ENCODE data around the gene TJP2.

Gene TJP2

DNA sequence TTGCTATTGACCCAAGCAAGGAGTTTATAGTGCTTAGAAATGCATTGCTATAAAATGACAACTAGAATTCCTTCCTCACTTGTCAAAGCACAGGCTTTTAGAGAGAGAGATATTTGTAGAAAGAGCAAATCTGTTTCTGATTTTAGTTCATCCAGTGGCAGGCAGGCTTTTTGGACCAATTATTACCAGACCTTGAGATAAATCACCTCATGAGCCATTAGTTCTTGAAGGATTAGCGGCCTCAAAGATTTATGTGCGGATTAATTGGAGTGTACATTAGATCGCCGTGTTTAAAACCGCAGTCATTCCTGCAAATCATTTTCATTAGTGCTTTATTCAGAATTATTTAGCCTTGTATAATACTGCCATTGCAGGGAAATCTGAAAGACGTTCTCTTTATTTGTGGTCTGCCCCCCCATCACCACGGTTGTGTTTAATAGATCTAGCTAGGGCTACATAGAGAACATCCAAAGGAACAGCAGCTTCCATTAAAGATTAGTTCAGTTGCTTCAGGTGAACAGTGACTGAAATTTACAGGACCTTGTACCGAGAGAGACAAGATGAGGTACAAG, 28.8 kb upstream of the TJP2 start:
- ChIA-PET CTCF (interaction anchor here (0.9 to 1.4 kb wide), 2 partner anchors 8 to 9 kb away, joined by 3 read pairs; no protein-coding TSS in a partner anchor), POLR2A (no interaction called here)
- DNase-seq (ENCODE audit: extremely low spot score): no peak
- TF ChIP-seq, protein P1, sequence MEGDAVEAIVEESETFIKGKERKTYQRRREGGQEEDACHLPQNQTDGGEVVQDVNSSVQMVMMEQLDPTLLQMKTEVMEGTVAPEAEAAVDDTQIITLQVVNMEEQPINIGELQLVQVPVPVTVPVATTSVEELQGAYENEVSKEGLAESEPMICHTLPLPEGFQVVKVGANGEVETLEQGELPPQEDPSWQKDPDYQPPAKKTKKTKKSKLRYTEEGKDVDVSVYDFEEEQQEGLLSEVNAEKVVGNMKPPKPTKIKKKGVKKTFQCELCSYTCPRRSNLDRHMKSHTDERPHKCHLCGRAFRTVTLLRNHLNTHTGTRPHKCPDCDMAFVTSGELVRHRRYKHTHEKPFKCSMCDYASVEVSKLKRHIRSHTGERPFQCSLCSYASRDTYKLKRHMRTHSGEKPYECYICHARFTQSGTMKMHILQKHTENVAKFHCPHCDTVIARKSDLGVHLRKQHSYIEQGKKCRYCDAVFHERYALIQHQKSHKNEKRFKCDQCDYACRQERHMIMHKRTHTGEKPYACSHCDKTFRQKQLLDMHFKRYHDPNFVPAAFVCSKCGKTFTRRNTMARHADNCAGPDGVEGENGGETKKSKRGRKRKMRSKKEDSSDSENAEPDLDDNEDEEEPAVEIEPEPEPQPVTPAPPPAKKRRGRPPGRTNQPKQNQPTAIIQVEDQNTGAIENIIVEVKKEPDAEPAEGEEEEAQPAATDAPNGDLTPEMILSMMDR (IDR thresholded peaks at IDR 0.05; ENCODE audit: control extremely low read depth, extremely low read depth, low read depth, missing control alignments): no peak

- ChIA-PET POLR2A (no interaction called here), CTCF (no interaction called here)
- TF ChIP-seq, protein P1 (IDR thresholded peaks at IDR 0.05; ENCODE audit: control extremely low read depth, extremely low read depth, low read depth, missing control alignments): no peak
- DNase-seq (ENCODE audit: extremely low spot score): no peak
Observed at GRCh38 chr9:69147041-69147834, 26.8 kb upstream of the TJP2 start.

DNA sequence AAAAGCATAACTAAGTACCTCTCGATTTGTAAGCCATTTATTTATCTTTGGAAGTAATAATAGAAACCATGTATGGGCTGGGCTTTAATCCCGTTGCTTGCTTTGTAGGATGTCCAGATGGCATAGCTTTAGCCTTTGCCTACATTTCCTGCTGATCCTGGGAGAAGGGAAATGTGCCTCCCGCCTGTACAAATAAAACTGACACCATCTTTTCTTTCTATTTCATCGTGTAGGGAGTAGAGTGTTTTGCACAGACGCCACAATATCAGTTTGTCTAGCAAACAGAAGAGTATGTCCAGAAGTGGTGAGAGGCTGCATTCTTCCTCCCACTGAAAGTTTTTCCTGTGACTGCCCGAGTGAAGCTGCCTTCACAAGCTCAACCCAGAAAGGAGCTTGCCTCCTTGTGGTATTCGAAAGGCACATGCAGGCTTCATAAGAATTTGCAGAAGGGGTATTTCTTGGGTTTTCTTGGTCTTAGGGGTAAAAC, 24.7 kb upstream of the TJP2 start:
- ChIA-PET POLR2A (no interaction called here), CTCF (interaction anchor here (1.1 to 1.3 kb wide), 2 partner anchors 11 to 13 kb away, joined by 3 read pairs; no protein-coding TSS in a partner anchor)
- DNase-seq (ENCODE audit: extremely low spot score): no peak
- TF ChIP-seq, protein P1 (IDR thresholded peaks at IDR 0.05; ENCODE audit: control extremely low read depth, extremely low read depth, low read depth, missing control alignments): no peak

- ChIA-PET POLR2A (no interaction called here), CTCF (interaction anchor here (1.6 kb wide), 1 partner anchor 19 kb away, joined by 3 read pairs; no protein-coding TSS in a partner anchor)
- TF ChIP-seq, protein P1 (IDR thresholded peaks at IDR 0.05; ENCODE audit: control extremely low read depth, extremely low read depth, low read depth, missing control alignments): no peak
- no peak for DNase-seq (ENCODE audit: extremely low spot score)
Observed at GRCh38 chr9:69151506-69151905, 22.6 kb upstream of the TJP2 start.

DNA sequence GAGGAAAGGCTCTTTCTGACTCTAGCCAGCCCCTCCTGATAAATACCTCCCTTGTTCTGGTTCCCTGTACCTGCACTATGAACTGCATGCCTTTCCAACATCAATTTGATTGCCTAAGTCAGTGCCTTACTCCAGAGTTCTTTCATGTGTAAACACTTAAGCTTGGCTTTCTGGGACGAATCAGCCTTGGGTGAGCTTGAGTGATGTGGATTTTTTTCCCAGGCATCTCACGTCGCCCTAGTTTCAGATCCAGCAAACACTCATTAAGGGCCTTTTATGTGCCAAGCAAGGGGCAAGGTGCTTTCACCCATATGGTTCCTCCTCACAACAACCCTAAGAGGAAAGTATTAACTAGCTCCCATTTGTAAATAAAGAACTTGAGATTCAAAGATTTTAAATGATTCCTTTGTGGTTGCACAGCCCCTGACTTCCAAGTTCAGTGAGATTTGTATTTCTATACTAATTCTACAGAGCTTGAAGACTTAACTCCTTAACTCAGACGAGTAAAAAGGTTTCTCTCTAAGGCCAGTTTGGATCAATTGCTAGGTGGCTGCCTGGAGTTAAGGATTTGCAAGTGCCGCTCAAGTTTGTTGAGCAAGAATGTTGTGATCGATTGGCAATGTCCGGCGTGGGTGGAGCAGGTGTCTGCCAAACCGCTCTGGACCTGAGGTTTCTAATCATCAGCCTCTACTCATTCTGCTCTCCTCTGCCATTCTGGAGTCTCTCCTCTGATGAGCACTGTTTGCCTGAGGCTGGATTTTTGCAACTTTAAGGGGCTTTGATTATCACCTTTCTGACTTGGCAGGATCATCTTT, 20.2 kb upstream of the TJP2 start:
- POLR2A ChIA-PET: no interaction called here
- CTCF ChIA-PET: interaction anchor here (2.3 to 2.5 kb wide), 2 partner anchors 11 to 39 kb away, joined by 7 to 13 read pairs; no protein-coding TSS in a partner anchor
- TF ChIP-seq, protein P1 (IDR thresholded peaks at IDR 0.05; ENCODE audit: control extremely low read depth, extremely low read depth, low read depth, missing control alignments): no peak
- DNase-seq (ENCODE audit: extremely low spot score): no peak

Data from GM10248 (cell line).